Measurements from ENCODE around the gene FOXL2. TPM values are rescaled to one million over a fixed set of nuclear protein-coding genes. Genes with fewer than 3 reads are reported as not detected.
A peak's percentile ranks its signal among the peaks of the same experiment; 100 is the strongest.

Gene FOXL2
- not detected in 2 replicates for total RNA-seq

DNA sequence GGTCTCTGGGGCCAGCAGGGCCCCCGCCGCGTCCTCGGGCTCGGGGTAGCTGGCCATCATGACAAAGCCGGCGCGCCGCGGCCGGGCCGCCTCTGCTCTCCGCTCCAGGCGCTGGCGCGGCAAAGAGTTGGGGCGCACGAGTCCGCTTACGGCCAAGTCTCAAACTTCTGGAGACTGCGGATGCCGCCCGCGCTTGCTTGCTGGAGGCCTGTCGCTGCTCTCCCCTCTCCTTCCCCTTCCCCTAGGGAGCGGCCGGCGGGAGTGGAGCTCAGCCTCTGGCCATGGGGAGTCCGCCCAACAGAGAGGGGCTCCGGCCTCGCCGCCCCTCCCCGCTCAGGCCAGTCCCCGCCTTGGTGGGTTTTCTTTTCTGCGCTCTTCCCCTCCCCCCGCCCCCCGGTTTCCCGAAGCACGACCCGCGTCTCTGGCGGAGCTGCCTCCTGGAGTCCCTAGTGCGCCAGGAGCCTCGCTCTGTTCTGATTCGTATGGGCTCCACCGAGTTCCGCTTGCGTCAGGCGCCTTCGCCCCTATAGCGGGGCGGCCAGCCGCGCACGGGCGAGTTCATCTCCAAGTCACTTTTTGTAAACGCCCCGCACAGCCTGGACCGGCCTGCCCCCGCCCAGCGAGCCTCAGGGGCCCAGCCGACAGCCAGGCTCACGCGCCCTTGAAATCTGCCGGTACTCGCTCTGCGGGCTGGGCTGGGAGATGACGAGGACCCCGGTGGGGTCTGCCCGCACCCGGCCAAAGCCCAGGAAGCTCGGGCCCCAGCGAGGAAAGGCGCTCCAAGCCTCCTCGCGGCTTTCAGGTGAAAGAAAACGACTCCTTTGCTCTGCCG is at the start of gene FOXL2, which contains the start of gene FOXL2NB:
TSS of gene FOXL2 (minus strand) at position 475 of the 832 bp plus-strand sequence. CDS start at position 60, 415 bp downstream.
TSS of gene FOXL2NB (plus strand) at position 555 of the 832 bp plus-strand sequence. CDS start at position 703, 148 bp downstream.
- Mint-ChIP-seq H3K36me3 (ENCODE audit: low read depth) (peaks cover 9% of the 10 kb centered on the region), H3K27me3 (peaks cover 83% of the 10 kb centered on the region), H3K27ac (peak within 1 kb of the TSS; percentile 48), H3K4me1 (peaks cover 21% of the 10 kb centered on the region), H3K9me3 (peaks cover 3% of the 10 kb centered on the region), H3K4me3 (peak within 1 kb of the TSS; percentile 59)
- DNase-seq = peak; percentile 71
- intact Hi-C loops (cut with micrococcal nuclease) = loop anchor here (1.0 to 5.0 kb wide), 2 partner anchors 11 to 1175 kb away; no protein-coding TSS in a partner anchor

DNA sequence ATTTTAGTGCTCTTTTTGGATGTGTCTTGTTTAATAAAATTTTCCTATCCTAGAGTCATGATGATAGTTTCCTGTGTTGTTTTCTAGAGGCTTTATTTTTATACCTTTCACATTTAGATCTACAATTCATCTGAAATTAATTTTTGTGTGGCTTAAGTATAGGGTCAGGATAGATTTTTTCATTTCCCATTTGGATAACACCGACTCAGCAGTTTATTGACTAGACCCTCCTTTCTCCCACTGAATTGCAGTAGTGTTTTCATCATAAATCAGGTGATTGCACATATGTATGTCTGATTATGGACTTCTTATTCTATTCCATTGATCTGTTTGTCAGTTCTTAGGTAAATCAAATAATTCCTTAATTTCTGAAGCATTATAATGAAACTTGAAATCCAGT is 48.8 kb upstream of the FOXL2 start:
- Mint-ChIP-seq H3K27me3 (peaks cover 14% of the 10 kb centered on the region), H3K27ac (no peak overlapping the region), H3K9me3 (peaks cover under 1% of the 10 kb centered on the region), H3K36me3 (ENCODE audit: low read depth) (no peaks in the 10 kb centered on the region), H3K4me3 (no peak overlapping the region), H3K4me1 (no peaks in the 10 kb centered on the region)
- intact Hi-C loops (cut with micrococcal nuclease) = no loop called here
- DNase-seq = no peak

DNA sequence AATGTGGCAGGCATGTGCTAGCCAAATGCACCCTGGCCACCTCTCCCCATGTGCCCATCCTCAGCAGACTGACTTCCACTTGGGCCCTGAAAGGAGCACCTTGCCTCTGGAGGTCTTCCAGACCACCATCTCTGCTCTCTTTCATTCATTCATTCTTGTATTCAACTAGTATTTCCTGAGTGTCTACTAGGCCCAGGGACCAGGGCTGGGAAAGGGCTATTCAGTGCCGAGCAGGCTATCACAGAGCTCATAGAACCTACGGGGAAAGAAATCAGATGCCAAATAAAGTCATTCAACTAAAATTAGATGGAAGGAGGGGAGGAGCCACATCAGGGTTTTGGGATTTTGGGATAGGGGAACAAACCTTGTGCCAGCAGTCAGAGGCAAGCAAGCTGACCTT is 40.2 kb upstream of the FOXL2 start:
- Mint-ChIP-seq H3K36me3 (ENCODE audit: low read depth) (no peaks in the 10 kb centered on the region), H3K9me3 (no peaks in the 10 kb centered on the region), H3K27me3 (no peaks in the 10 kb centered on the region)

DNA sequence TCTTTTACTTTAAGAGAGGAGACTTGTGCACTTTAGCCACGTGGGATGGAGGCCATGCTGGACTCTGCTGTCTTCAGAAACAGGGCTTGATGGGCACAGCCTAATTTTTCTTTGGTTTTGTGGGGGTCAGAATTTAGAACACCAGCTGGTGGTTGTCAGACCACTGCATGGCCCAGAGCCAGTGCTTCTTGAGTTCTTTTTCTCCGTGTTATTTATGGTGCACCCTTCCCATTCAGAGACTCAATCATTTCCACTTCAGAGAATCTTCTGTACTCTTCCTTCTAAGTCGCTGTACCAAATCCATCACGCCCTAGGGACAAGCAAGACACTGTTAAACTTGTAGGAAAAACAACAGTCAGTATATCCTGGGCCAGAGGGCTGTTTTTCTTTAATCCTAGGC is 39.0 kb upstream of the FOXL2 start:
- H3K9me3 Mint-ChIP-seq = no peaks in the 10 kb centered on the region
- no peaks in the 10 kb centered on the region for H3K4me1 Mint-ChIP-seq
- no peaks in the 10 kb centered on the region for H3K27me3 Mint-ChIP-seq
- no peak for DNase-seq
- no peak overlapping the region for H3K27ac Mint-ChIP-seq
- H3K36me3 Mint-ChIP-seq (ENCODE audit: low read depth) = no peaks in the 10 kb centered on the region
- H3K4me3 Mint-ChIP-seq = no peak overlapping the region
- intact Hi-C loops (cut with micrococcal nuclease) = no loop called here

More for the DNA sequence above, 40.2 kb upstream of the FOXL2 start:
- DNase-seq = no peak
- no peak overlapping the region for H3K27ac Mint-ChIP-seq
- no peak overlapping the region for H3K4me3 Mint-ChIP-seq
- no peaks in the 10 kb centered on the region for H3K4me1 Mint-ChIP-seq
- intact Hi-C loops (cut with micrococcal nuclease) = no loop called here

DNA sequence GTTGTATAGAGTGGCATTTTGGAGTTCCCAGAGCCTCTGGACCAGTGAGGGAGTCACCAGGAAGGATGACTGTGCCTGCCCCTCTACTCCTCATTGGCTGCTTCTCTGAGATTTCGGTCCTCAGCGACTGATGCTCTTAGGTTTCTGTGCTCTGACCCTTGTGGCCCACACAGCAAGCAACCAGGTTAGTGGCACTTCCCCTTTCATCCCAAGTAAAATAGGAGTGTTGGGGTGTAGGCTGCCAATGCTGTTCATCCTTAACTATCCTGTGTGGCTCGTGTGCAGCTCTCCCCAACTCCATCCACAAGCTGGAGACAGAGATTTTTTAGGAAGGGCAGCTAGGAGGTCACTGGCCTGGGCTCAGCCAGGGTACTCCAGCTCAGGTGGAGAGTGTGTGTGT is 37.9 kb upstream of the FOXL2 start:
- no peaks in the 10 kb centered on the region for H3K36me3 Mint-ChIP-seq (ENCODE audit: low read depth)
- H3K4me3 Mint-ChIP-seq = no peak overlapping the region

DNA sequence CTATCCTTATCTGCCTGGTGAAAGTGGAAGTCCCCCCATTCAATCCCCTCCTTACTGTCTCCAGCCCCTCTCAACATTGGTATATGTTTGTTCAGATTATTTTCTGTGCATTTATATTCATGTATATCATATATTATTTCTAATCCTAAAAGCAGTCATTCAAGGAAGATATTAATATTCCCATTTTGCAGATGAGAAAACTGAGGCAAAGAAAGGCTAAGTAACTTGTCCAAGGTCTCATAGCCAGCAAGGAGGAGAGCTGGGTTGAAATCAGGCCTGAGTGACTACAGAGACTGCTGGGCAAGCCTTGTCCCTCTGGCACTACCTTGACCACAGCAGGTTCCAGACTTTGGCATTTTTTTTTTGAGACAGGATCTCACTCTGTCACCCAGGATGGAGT is 29.1 kb upstream of the FOXL2 start:
- intact Hi-C loops (cut with micrococcal nuclease) = no loop called here
- H3K4me3 Mint-ChIP-seq = no peak overlapping the region
- H3K27ac Mint-ChIP-seq = no peak overlapping the region
- no peaks in the 10 kb centered on the region for H3K9me3 Mint-ChIP-seq
- peaks cover 2% of the 10 kb centered on the region for H3K27me3 Mint-ChIP-seq
- H3K4me1 Mint-ChIP-seq = no peaks in the 10 kb centered on the region
- H3K36me3 Mint-ChIP-seq (ENCODE audit: low read depth) = no peaks in the 10 kb centered on the region
- no peak for DNase-seq

More for the DNA sequence above, 37.9 kb upstream of the FOXL2 start:
- Mint-ChIP-seq H3K27me3 (no peaks in the 10 kb centered on the region), H3K4me1 (no peaks in the 10 kb centered on the region), H3K27ac (no peak overlapping the region), H3K9me3 (no peaks in the 10 kb centered on the region)
- no peak for DNase-seq
- intact Hi-C loops (cut with micrococcal nuclease) = no loop called here

DNA sequence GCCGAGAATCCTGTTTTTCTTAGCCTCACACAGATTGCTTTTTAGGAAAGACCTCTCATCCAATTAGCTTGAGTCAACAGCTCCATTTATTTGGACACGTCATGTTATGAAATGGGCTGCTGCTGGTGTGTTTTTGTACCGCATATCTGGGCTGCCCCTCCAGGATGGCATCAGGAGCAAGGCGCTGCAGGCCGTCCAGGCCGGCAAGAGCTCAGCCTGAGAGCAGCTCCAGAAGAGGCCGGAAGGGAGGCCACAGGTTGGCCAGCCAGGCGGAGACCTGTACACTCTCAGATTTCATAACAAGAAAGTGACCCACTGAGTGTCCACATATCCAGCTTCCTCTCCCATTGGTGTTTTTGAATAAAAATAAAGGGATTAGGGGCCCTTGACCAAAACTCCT is 28.4 kb upstream of the FOXL2 start:
- Mint-ChIP-seq H3K4me3 (no peak overlapping the region), H3K36me3 (ENCODE audit: low read depth) (no peaks in the 10 kb centered on the region), H3K27me3 (peaks cover 2% of the 10 kb centered on the region), H3K4me1 (no peaks in the 10 kb centered on the region), H3K27ac (no peak overlapping the region), H3K9me3 (no peaks in the 10 kb centered on the region)
- DNase-seq = no peak
- intact Hi-C loops (cut with micrococcal nuclease) = no loop called here

DNA sequence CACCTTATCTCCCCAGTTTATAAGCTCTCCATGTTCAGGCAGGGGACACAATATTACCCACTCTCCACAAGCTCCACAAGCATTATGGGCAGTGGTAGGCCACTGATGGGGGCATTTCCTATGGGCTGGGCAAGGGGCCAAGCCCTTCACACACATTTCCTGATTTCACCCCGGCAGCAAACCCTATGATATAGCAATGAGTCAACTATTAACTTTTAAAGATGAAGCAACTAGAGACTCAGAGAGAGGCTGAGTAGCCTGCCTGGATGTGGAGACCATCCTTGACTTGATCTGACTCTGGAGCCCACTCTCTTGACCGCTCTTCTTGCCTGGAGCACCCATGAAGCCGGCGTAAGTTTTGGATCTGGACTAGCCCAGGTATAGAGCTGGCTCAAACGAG is 27.5 kb upstream of the FOXL2 start:
- Mint-ChIP-seq H3K27ac (no peak overlapping the region), H3K4me1 (no peaks in the 10 kb centered on the region), H3K36me3 (ENCODE audit: low read depth) (no peaks in the 10 kb centered on the region), H3K4me3 (no peak overlapping the region), H3K27me3 (peaks cover 2% of the 10 kb centered on the region), H3K9me3 (no peaks in the 10 kb centered on the region)
- intact Hi-C loops (cut with micrococcal nuclease) = no loop called here
- DNase-seq = no peak

DNA sequence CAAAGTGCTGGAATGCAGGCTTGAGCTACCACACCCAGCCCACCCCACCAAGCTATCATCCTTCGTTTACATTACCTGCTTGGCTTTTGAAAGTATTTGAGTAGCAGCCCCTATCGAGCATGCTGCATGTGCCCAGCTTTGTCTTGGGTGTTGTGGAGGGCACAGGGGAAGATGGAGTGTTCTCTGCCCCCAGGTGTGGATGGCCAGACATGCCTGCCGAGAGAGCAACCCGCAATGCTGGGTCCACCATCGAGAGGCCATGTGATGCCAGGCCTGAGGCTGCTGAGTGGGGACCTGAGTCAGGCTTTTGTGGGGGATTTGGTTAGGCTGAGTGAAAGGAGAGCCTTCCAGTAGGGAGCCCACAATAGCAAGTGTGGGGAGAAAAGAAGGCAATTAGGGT is 26.0 kb upstream of the FOXL2 start:
- Mint-ChIP-seq H3K27me3 (peaks cover 5% of the 10 kb centered on the region), H3K4me3 (no peak overlapping the region), H3K4me1 (no peaks in the 10 kb centered on the region), H3K9me3 (no peaks in the 10 kb centered on the region), H3K36me3 (ENCODE audit: low read depth) (no peaks in the 10 kb centered on the region), H3K27ac (no peak overlapping the region)
- DNase-seq = no peak
- intact Hi-C loops (cut with micrococcal nuclease) = no loop called here

DNA sequence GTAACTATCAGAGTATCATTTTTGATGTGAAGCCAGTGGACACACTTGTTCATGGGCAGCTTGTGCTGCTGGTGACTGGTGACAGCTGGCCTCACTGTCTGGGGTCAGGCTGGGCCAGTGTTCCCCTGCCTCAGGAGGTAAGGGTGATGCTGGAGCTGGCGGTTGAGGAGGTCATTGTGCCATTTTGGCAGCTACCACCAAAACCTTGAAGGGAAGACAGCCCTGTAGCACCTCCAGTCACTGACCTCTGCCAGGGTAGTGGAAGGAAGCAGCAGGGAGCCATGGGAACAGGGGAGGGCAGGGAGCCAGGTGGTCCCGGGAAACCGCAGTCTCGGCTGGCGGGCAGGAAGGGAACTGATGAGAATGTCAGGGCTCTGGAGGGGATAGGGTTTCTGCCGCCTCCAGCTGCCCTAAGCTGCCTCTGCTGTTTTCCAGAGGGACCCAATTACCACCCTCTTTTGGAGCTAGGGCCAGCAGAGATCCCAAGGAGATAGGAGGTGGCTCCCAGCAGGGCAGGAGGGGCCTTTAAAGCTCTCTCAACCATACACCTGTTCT is 24.9 kb upstream of the FOXL2 start:
- Mint-ChIP-seq H3K36me3 (ENCODE audit: low read depth) (no peaks in the 10 kb centered on the region), H3K27me3 (peaks cover 5% of the 10 kb centered on the region), H3K27ac (no peak overlapping the region), H3K9me3 (no peaks in the 10 kb centered on the region), H3K4me3 (no peak overlapping the region), H3K4me1 (no peaks in the 10 kb centered on the region)
- intact Hi-C loops (cut with micrococcal nuclease) = no loop called here
- no peak for DNase-seq

DNA sequence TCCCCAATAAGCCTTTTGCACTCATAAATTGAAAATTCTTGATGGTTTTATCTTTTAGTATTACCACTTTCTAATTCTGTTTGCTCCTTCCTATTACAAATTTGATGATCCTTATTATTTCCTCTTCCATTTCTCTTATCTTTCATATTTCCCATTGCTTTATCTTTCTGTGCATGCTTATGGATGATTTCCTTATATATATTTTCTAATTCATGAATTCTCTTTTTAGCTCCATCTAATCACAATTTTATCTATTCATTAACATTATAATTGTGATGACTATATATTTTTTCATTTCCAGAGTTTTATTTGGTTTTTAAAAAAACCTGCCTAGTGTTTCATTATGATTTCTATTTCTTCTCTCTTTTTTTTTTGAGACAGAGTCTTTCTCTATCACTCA is 18.0 kb upstream of the FOXL2 start:
- DNase-seq = no peak
- Mint-ChIP-seq H3K4me1 (peaks cover 9% of the 10 kb centered on the region), H3K27ac (no peak overlapping the region), H3K36me3 (ENCODE audit: low read depth) (no peaks in the 10 kb centered on the region), H3K9me3 (peaks cover 3% of the 10 kb centered on the region), H3K4me3 (no peak overlapping the region), H3K27me3 (peaks cover 23% of the 10 kb centered on the region)
- intact Hi-C loops (cut with micrococcal nuclease) = no loop called here

DNA sequence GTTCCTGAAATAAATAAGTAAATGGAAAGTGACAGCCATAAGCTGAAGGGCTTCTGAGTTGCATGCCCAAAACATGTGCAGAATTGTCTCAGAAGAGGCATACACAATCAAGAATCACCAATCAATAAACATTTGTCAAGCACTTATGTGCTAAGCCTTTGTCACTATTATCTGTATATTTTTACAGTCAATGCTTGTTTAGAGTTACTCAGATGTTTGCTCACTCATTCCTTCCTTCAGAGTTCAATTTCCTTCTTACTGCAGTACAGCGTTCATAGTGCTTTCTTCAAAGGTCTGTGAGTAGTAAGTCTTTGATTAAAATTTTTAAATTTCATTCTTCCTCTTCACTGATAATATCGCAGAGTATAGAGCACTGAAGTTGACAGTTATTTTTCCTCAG is 17.3 kb upstream of the FOXL2 start:
- H3K9me3 Mint-ChIP-seq = peaks cover 3% of the 10 kb centered on the region
- no peaks in the 10 kb centered on the region for H3K36me3 Mint-ChIP-seq (ENCODE audit: low read depth)
- no peak overlapping the region for H3K4me3 Mint-ChIP-seq
- intact Hi-C loops (cut with micrococcal nuclease) = no loop called here
- peaks cover 9% of the 10 kb centered on the region for H3K4me1 Mint-ChIP-seq
- H3K27ac Mint-ChIP-seq = no peak overlapping the region
- DNase-seq = no peak
- H3K27me3 Mint-ChIP-seq = peaks cover 28% of the 10 kb centered on the region

DNA sequence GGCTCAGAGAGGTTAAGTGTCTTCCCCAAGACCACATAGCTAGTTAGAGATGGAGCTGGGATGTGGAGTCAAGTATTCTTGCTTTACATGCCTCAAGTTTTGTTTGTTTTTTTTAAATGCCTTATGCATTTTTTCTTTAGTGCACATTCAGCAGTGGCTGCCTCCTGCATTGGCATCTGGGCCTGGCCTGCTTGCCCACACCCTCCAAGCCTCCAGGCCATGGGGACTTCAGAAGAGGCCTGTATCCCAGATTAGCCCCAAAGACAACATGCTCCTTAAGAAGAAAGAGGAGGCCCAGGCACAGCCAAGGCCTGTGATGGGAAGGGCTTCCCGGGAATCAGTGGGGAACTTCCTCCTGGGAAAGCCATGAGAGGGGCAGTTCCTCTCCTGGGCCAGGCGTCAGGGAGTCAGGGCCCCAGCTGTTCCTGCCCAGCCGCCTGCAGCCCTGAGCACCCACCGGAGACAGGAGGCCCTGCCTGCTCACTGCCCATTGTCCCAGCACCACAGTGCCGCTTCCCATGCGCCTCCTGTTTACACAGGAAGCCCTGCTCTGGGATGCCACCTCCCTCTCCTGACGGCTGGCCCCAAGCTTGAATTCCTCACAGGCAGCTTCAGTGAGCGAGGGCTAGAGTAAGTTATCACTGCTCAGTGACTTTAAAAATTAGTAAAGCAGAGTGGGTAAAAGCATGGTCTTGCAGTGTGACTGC is 16.1 kb upstream of the FOXL2 start:
- Mint-ChIP-seq H3K27ac (no peak overlapping the region), H3K4me3 (no peak overlapping the region), H3K9me3 (peaks cover 3% of the 10 kb centered on the region), H3K4me1 (peaks cover 9% of the 10 kb centered on the region), H3K36me3 (ENCODE audit: low read depth) (no peaks in the 10 kb centered on the region), H3K27me3 (peaks cover 36% of the 10 kb centered on the region)
- intact Hi-C loops (cut with micrococcal nuclease) = no loop called here
- DNase-seq = no peak

DNA sequence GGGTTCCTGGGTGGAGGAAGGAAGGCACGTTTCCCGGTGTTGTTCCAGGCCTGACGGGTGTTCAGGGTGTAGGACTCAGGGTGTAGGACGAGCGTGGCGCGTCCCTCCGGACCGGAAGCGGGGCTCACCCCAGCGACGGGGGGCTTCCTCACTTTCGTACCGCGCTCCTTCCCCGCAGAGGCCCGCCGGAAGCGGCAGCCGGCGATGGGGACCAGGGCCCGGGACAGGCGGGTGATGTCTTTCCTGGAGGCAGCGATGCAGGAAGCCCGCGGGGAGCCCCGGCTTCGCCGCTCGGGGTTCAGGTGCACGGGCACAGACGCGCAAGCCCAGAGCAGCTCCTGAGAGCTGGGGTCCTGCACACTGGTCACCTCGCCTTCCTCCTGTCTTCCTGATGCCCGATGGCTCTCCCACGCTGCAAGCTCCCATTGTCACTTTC is 13.5 kb upstream of the FOXL2 start:
- peak overlapping the region; percentile 42 for H3K4me3 Mint-ChIP-seq
- intact Hi-C loops (cut with micrococcal nuclease) = no loop called here

More for the DNA sequence above, 13.5 kb upstream of the FOXL2 start:
- peaks cover 9% of the 10 kb centered on the region for H3K4me1 Mint-ChIP-seq
- H3K27ac Mint-ChIP-seq = no peak overlapping the region
- peaks cover 3% of the 10 kb centered on the region for H3K9me3 Mint-ChIP-seq
- no peaks in the 10 kb centered on the region for H3K36me3 Mint-ChIP-seq (ENCODE audit: low read depth)
- no peak for DNase-seq
- H3K27me3 Mint-ChIP-seq = peaks cover 46% of the 10 kb centered on the region

Measured in activated CD4-positive, alpha-beta T cell treated with anti-CD3 and anti-CD28 coated beads, Interleukin-2, amount 10 ng/mL, durations not matched to agents 24 days and 14 days (primary cell).